Heart left ventricle (tissue), 13 donors: Measurements from ENCODE around the gene MANF.

Experiments used
- POLR2A ChIP-seq, 2 donors: fragments of 450-650 bp; IDR thresholded peaks; one replicate each; pipeline ENCODE4 v1.6.1; 2017; ENCODE audit warnings: antibody characterized with exemption in 2 of 2, mild to moderate bottlenecking in 2 of 2, moderate library complexity in 2 of 2
- TF ChIP-seq, protein P1 (sequence below), 12 donors: fragments of 200-600 bp; sonication (generic) in 4 of 12; IDR thresholded peaks; one replicate each; pipeline versions ENCODE4 v1.5.0 to v1.8.0; 2018 to 2022; ENCODE audit warnings: antibody characterized with exemption in 12 of 12, mild to moderate bottlenecking in 5 of 12
- donor health status: ischemic (EF 13 %, LVEDD 7.1; RV severe dilation, severe dysfunction).
- donor health status: DM: no; HTN: yes; CAD: no.
- donor health status: DM: no; HTN: no; CAD: no.
- donor health status: ischemic (EF 25% LVEDD 6.9; RV normal size, moderate dysfunction).
- donor health status: ischemic (EF 25% LVEDD 5.7; RV mildly dilated, moderate dysfunction).
- donor health status: ischemic (EF 35%, LVEDD 5.7; RV mildly dilated, moderate dysfunction).
- donor health status: nonischemic (EF 11% LVEDD 7.7; RV severe dilation, severe dysfunction).
- donor health status: DM: yes; HTN: yes; CAD: no.
- donor health status: PGD.
- donor health status: ischemic (EF 29% LVEDD 5.4; RV normal size, mild dysfunction).
- donor health status: nonischemic (EF 23%, LVEDD 6.1; RV moderate dilation, normal function).

GRCh38 chr3:51350751-51351150 lies 34.3 kb upstream of the MANF start:
- TF ChIP-seq, protein P1, sequence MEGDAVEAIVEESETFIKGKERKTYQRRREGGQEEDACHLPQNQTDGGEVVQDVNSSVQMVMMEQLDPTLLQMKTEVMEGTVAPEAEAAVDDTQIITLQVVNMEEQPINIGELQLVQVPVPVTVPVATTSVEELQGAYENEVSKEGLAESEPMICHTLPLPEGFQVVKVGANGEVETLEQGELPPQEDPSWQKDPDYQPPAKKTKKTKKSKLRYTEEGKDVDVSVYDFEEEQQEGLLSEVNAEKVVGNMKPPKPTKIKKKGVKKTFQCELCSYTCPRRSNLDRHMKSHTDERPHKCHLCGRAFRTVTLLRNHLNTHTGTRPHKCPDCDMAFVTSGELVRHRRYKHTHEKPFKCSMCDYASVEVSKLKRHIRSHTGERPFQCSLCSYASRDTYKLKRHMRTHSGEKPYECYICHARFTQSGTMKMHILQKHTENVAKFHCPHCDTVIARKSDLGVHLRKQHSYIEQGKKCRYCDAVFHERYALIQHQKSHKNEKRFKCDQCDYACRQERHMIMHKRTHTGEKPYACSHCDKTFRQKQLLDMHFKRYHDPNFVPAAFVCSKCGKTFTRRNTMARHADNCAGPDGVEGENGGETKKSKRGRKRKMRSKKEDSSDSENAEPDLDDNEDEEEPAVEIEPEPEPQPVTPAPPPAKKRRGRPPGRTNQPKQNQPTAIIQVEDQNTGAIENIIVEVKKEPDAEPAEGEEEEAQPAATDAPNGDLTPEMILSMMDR (IDR thresholded peaks at IDR 0.05) = no peak
- no peak for TF ChIP-seq POLR2A (IDR thresholded peaks at IDR 0.05)
